BLaER1 (cell line): ENCODE data around the gene UNC79.
A peak's percentile ranks its signal among the peaks of the same experiment; 100 is the strongest.

Experiments used
- H3K27ac ChIP-seq: shearing (Covaris generic); formaldehyde crosslinking; 2 replicates; pipeline ENCODE4 v1.8.1; 2022
- H3K27me3 ChIP-seq: shearing (Covaris generic); formaldehyde crosslinking; 2 replicates; pipeline ENCODE4 v1.8.1; 2022
- H3K36me3 ChIP-seq: shearing (Covaris generic); formaldehyde crosslinking; 2 replicates; pipeline ENCODE4 v1.8.1; 2022
- H3K4me1 ChIP-seq: shearing (Covaris generic); formaldehyde crosslinking; 2 replicates; pipeline ENCODE4 v1.8.1; 2022
- H3K4me2 ChIP-seq: shearing (Covaris generic); formaldehyde crosslinking; 2 replicates; pipeline ENCODE4 v1.8.1; 2022
- H3K4me3 ChIP-seq: shearing (Covaris generic); formaldehyde crosslinking; 2 replicates; pipeline ENCODE4 v1.8.1; 2022
- H3K9ac ChIP-seq: shearing (Covaris generic); formaldehyde crosslinking; 2 replicates; pipeline ENCODE4 v1.8.1; 2022
- H3K9me3 ChIP-seq: shearing (Covaris generic); formaldehyde crosslinking; 2 replicates; pipeline ENCODE4 v1.8.1; 2022
- H4K20me1 ChIP-seq: shearing (Covaris generic); formaldehyde crosslinking; 2 replicates; pipeline ENCODE4 v1.8.1; 2022
- Cebpa-rat ChIP-seq: shearing (Covaris generic); IDR thresholded peaks from 2 replicates; pipeline ENCODE4 v1.8.1; 2022

The UNC79 gene

GRCh38 chr14:93712838-93713724, 282.3 kb downstream of the UNC79 start:
- H3K36me3 ChIP-seq, result no peaks in the 10 kb centered on the region
- H3K4me2 ChIP-seq, result no peak overlapping the region
- no peak for TF ChIP-seq Cebpa-rat
- H3K27me3 ChIP-seq, result no peaks in the 10 kb centered on the region
- H3K4me3 ChIP-seq, result no peak overlapping the region
- no peak overlapping the region for H3K27ac ChIP-seq
- peaks cover 22% of the 10 kb centered on the region for H3K4me1 ChIP-seq
- no peaks in the 10 kb centered on the region for H4K20me1 ChIP-seq
- no peaks in the 10 kb centered on the region for H3K9me3 ChIP-seq
- no peak overlapping the region for H3K9ac ChIP-seq

GRCh38 chr14:93713726-93714405, 283.1 kb downstream of the UNC79 start:
- Histone ChIP-seq H3K4me3 (no peak overlapping the region), H3K27me3 (no peaks in the 10 kb centered on the region), H3K36me3 (no peaks in the 10 kb centered on the region), H3K9me3 (no peaks in the 10 kb centered on the region), H3K27ac (no peak overlapping the region), H3K9ac (no peak overlapping the region), H3K4me1 (peaks cover 14% of the 10 kb centered on the region), H4K20me1 (no peaks in the 10 kb centered on the region), H3K4me2 (no peak overlapping the region)
- TF ChIP-seq Cebpa-rat, result no peak

GRCh38 chr14:93714605-93715004, 283.9 kb downstream of the UNC79 start:
- Histone ChIP-seq H3K4me3 (no peak overlapping the region), H3K27ac (no peak overlapping the region), H3K4me2 (no peak overlapping the region), H3K36me3 (no peaks in the 10 kb centered on the region), H3K4me1 (peaks cover 8% of the 10 kb centered on the region), H3K9me3 (no peaks in the 10 kb centered on the region), H4K20me1 (no peaks in the 10 kb centered on the region), H3K27me3 (no peaks in the 10 kb centered on the region), H3K9ac (no peak overlapping the region)
- no peak for TF ChIP-seq Cebpa-rat

- TF ChIP-seq Cebpa-rat, result no peak
- H3K4me2 ChIP-seq, result no peak overlapping the region
These were observed 284.7 kb downstream of the UNC79 start for GRCh38 chr14:93715279-93715927.

GRCh38 chr14:93716002-93716745, 285.4 kb downstream of the UNC79 start:
- no peak for TF ChIP-seq Cebpa-rat
- H3K27me3 ChIP-seq, result no peaks in the 10 kb centered on the region

More at GRCh38 chr14:93715279-93715927, 284.7 kb downstream of the UNC79 start:
- Histone ChIP-seq H3K27me3 (no peaks in the 10 kb centered on the region), H3K36me3 (no peaks in the 10 kb centered on the region), H3K4me1 (peaks cover 8% of the 10 kb centered on the region), H4K20me1 (no peaks in the 10 kb centered on the region), H3K4me3 (no peak overlapping the region), H3K27ac (no peak overlapping the region), H3K9me3 (no peaks in the 10 kb centered on the region), H3K9ac (no peak overlapping the region)

GRCh38 chr14:93716746-93717667, 286.3 kb downstream of the UNC79 start:
- Histone ChIP-seq H3K36me3 (no peaks in the 10 kb centered on the region), H3K9ac (no peak overlapping the region), H3K4me1 (peaks cover 16% of the 10 kb centered on the region), H3K4me3 (no peak overlapping the region), H4K20me1 (no peaks in the 10 kb centered on the region), H3K4me2 (peak overlapping the region; percentile 36), H3K9me3 (no peaks in the 10 kb centered on the region), H3K27ac (no peak overlapping the region), H3K27me3 (no peaks in the 10 kb centered on the region)
- no peak for TF ChIP-seq Cebpa-rat

More at GRCh38 chr14:93716002-93716745, 285.4 kb downstream of the UNC79 start:
- Histone ChIP-seq H4K20me1 (no peaks in the 10 kb centered on the region), H3K4me2 (no peak overlapping the region), H3K9ac (no peak overlapping the region), H3K36me3 (no peaks in the 10 kb centered on the region), H3K4me3 (no peak overlapping the region), H3K4me1 (peaks cover 12% of the 10 kb centered on the region), H3K27ac (no peak overlapping the region), H3K9me3 (no peaks in the 10 kb centered on the region)

GRCh38 chr14:93717668-93718320, 287.1 kb downstream of the UNC79 start:
- Histone ChIP-seq H3K4me3 (no peak overlapping the region), H3K9ac (no peak overlapping the region), H3K36me3 (no peaks in the 10 kb centered on the region), H3K27ac (no peak overlapping the region), H3K9me3 (no peaks in the 10 kb centered on the region), H3K27me3 (no peaks in the 10 kb centered on the region), H3K4me2 (peak overlapping the region; percentile 36), H3K4me1 (peaks cover 16% of the 10 kb centered on the region), H4K20me1 (no peaks in the 10 kb centered on the region)
- TF ChIP-seq Cebpa-rat, result no peak

GRCh38 chr14:93719256-93719655, 288.5 kb downstream of the UNC79 start:
- peaks cover 16% of the 10 kb centered on the region for H3K4me1 ChIP-seq
- H4K20me1 ChIP-seq, result no peaks in the 10 kb centered on the region
- no peaks in the 10 kb centered on the region for H3K9me3 ChIP-seq
- H3K27ac ChIP-seq, result no peak overlapping the region
- no peak overlapping the region for H3K9ac ChIP-seq
- H3K4me3 ChIP-seq, result no peak overlapping the region
- no peak overlapping the region for H3K4me2 ChIP-seq
- TF ChIP-seq Cebpa-rat, result no peak
- H3K36me3 ChIP-seq, result no peaks in the 10 kb centered on the region
- H3K27me3 ChIP-seq, result no peaks in the 10 kb centered on the region
